KBM-7 (cell line): ENCODE results near the gene MSL2.
A peak's percentile ranks its signal among the peaks of the same experiment; 100 is the strongest.
"Not testable (repeated sequence)": the region's sequence is repeated elsewhere in the genome, so short reads cannot be mapped to it uniquely, and the experiment has no call there.

Experiments used
- DNase-seq: peaks from one replicate; pipeline ENCODE4 v3.0.0-alpha.2; 2015
- in situ Hi-C: fragments of 300-500 bp; cut with MboI; formaldehyde crosslinking; loops from 2 replicates; pipeline ENCODE4 v1.14.3; 2020; ENCODE audit warnings: low sequenced_read_pairs, low pct_unique_long_range_greater_than_20kb, mixed read lengths

MSL2 gene

GRCh38 chr3:136196064-136196400, at the start of gene MSL2:
Gene MSL2, minus strand, starts transcription at chr3:136196335. Its CDS starts 1,222 bp downstream, at chr3:136195113.
- no peak for DNase-seq
- in situ Hi-C loops = no loop called here

GRCh38 chr3:136245691-136246090, 49.6 kb upstream of the MSL2 start:
- in situ Hi-C loops = no loop called here
- DNase-seq = no peak

GRCh38 chr3:136239094-136239493, 43.0 kb upstream of the MSL2 start:
- in situ Hi-C loops = no loop called here

GRCh38 chr3:136237961-136238649, 42.0 kb upstream of the MSL2 start:
- DNase-seq = no peak
- in situ Hi-C loops = no loop called here

More at GRCh38 chr3:136239094-136239493, 43.0 kb upstream of the MSL2 start:
- no peak for DNase-seq

GRCh38 chr3:136237103-136237502, 41.0 kb upstream of the MSL2 start:
- in situ Hi-C loops = no loop called here
- no peak for DNase-seq

- no peak for DNase-seq
- in situ Hi-C loops = no loop called here
These were observed 40.0 kb upstream of the MSL2 start for GRCh38 chr3:136236109-136236508.

GRCh38 chr3:136235545-136235944, 39.4 kb upstream of the MSL2 start:
- DNase-seq = no peak
- in situ Hi-C loops = no loop called here

- no peak for DNase-seq
- in situ Hi-C loops = no loop called here
These were observed 36.3 kb upstream of the MSL2 start for GRCh38 chr3:136232413-136232812.

- DNase-seq, in situ Hi-C loops: not testable (repeated sequence)
These were observed 26.6 kb upstream of the MSL2 start for GRCh38 chr3:136222746-136223145.

- DNase-seq = no peak
- in situ Hi-C loops = no loop called here
These were observed 15.4 kb upstream of the MSL2 start for GRCh38 chr3:136211547-136211946.

GRCh38 chr3:136209921-136210320, 13.8 kb upstream of the MSL2 start:
- no peak for DNase-seq
- in situ Hi-C loops = no loop called here

- no peak for DNase-seq
- in situ Hi-C loops = no loop called here
These were observed 11.5 kb upstream of the MSL2 start for GRCh38 chr3:136207489-136208115.

- DNase-seq, in situ Hi-C loops: not testable (repeated sequence)
These were observed 3.1 kb upstream of the MSL2 start for GRCh38 chr3:136199219-136199618.

GRCh38 chr3:136198462-136199078, 2.4 kb upstream of the MSL2 start:
- DNase-seq, in situ Hi-C loops: not testable (repeated sequence)

- in situ Hi-C loops = no loop called here
- DNase-seq = no peak
These were observed 1.1 kb upstream of the MSL2 start for GRCh38 chr3:136197159-136197793.

GRCh38 chr3:136196401-136197158, 445 bp upstream of the MSL2 start:
- in situ Hi-C loops = no loop called here
- peak; percentile 100 for DNase-seq

- in situ Hi-C loops = no loop called here
- DNase-seq = peak; percentile 59
These were observed 674 bp downstream of the MSL2 start for GRCh38 chr3:136195258-136196063.

GRCh38 chr3:136194409-136195257, 1.5 kb downstream of the MSL2 start:
- in situ Hi-C loops = no loop called here
- DNase-seq = peak; percentile 86
